ENCODE measurements around the gene TRIM14. TPM values are rescaled to one million over a fixed set of nuclear protein-coding genes. Genes with fewer than 3 reads are reported as not detected.

TRIM14 gene
- total and polyA plus RNA-seq, 2 of the 13 experiments (the other 11 are each of a cell fraction or from before 2014, with no cell fraction given) = 9.2 to 13.0 TPM

DNA sequence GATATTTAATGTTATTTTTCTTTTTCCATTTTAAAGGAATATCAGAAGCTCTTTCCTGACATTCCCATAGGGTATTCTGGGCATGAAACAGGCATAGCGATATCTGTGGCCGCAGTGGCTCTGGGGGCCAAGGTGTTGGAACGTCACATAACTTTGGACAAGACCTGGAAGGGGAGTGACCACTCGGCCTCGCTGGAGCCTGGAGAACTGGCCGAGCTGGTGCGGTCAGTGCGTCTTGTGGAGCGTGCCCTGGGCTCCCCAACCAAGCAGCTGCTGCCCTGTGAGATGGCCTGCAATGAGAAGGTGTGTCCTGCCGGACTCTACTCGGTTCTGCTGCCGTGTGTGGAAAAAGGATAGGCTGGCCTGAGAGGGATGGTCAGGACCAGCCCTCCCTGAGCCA, 38.2 kb downstream of the TRIM14 start (continued):
- TF ChIP-seq ZNF549 (CRISPR knock-in tag; IDR thresholded peaks at IDR 0.05) (no peak), GATAD2A (CRISPR knock-in tag; IDR thresholded peaks at IDR 0.05) (no peak), MAFG (CRISPR knock-in tag; IDR thresholded peaks at IDR 0.05) (no peak), ELK4 (CRISPR knock-in tag; IDR thresholded peaks at IDR 0.05; ENCODE audit: borderline replicate concordance) (no peak), TARDBP (CRISPR knock-in tag; IDR thresholded peaks at IDR 0.05) (no peak), ZNF383 (CRISPR knock-in tag; IDR thresholded peaks at IDR 0.05; ENCODE audit: borderline replicate concordance) (no peak), MIER2 (CRISPR knock-in tag; IDR thresholded peaks at IDR 0.05) (no peak), ZNF251 (CRISPR knock-in tag; IDR thresholded peaks at IDR 0.05) (no peak), ZFP91 (CRISPR knock-in tag; IDR thresholded peaks at IDR 0.05; ENCODE audit: borderline replicate concordance) (no peak), PPARG (CRISPR knock-in tag; conservative IDR thresholded peaks at IDR 0.05) (no peak), ETV5 (CRISPR knock-in tag; IDR thresholded peaks at IDR 0.05; ENCODE audit: borderline replicate concordance) (no peak)
- TF ChIP-seq, protein P1, sequence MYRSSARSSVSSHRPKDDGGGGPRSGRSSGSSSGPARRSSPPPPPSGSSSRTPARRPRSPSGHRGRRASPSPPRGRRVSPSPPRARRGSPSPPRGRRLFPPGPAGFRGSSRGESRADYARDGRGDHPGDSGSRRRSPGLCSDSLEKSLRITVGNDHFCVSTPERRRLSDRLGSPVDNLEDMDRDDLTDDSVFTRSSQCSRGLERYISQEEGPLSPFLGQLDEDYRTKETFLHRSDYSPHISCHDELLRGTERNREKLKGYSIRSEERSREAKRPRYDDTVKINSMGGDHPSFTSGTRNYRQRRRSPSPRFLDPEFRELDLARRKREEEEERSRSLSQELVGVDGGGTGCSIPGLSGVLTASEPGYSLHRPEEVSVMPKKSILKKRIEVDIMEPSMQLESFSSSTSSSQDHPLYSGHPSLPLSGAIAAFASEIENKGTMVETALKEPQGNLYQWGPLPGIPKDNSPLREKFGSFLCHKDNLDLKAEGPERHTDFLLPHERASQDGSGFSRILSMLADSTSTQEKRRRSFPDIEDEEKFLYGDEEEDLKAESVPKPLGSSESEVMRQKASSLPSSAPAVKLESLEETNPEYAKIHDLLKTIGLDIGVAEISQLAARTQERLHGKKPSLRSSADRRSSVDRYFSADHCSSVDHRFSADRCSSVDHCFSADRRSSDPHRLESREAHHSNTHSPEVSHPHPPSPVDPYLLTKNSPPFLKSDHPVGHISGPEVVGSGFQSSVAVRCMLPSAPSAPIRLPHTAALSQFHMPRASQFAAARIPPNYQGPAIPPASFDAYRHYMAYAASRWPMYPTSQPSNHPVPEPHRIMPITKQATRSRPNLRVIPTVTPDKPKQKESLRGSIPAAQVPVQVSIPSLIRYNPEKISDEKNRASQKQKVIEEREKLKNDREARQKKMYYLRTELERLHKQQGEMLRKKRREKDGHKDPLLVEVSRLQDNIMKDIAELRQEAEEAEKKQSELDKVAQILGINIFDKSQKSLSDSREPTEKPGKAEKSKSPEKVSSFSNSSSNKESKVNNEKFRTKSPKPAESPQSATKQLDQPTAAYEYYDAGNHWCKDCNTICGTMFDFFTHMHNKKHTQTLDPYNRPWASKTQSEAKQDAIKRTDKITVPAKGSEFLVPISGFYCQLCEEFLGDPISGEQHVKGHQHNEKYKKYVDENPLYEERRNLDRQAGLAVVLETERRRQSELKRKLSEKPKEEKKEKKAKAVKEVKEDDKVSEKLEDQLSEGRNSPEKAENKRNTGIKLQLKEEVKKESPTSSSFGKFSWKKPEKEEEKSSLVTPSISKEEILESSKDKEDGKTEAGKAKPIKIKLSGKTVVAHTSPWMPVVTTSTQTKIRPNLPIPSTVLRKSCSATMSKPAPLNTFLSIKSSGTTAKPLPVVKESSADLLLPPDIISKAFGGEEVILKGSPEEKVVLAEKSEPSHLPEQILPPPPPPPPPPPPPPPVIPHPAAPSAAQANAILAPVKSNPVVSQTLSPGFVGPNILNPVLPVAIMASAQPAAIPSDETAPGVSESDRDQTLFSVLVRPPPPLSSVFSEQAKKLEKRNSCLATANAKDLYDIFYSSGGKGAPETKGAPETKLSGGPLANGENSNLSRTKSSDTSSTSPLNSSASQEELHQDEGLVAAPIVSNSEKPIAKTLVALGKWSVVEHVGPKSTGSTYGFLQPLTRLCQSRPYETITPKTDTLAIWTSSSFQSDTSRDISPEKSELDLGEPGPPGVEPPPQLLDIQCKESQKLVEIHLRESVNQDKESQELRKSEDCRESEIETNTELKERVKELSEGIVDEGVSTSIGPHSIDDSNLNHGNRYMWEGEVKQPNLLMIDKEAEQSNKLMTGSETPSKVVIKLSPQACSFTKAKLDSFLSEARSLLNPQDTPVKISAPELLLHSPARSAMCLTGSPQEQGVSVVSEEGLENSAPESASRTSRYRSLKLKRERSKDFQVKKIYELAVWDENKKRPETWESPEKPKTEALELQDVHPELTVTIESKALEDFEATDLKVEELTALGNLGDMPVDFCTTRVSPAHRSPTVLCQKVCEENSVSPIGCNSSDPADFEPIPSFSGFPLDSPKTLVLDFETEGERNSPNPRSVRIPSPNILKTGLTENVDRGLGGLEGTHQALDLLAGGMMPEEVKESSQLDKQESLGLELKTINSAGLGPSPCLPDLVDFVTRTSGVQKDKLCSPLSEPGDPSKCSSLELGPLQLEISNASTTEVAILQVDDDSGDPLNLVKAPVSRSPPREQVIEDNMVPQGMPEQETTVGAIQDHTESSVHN (CRISPR knock-in tag; IDR thresholded peaks at IDR 0.05) = no peak

Data from HepG2 (cell line).